Thyroid gland (tissue), 4 donors: ENCODE data around the gene PDHA1.

ENCODE experiments used
- POLR2A ChIP-seq, 2 donors: fragments of 450-650 bp; IDR thresholded peaks; one replicate each; pipeline ENCODE4 v1.6.1; 2017; ENCODE audit warnings: antibody characterized with exemption in 2 of 2, mild to moderate bottlenecking in 2 of 2, moderate library complexity in 1 of 2
- TF ChIP-seq, protein P1 (sequence below), 6 experiments: fragments of 200-600 bp in 3 of 6; fragments of 450-650 bp in 3 of 6; sonication (generic) in 3 of 6; IDR thresholded peaks; one replicate each; pipeline ENCODE4 v1.5.1; 2016 to 2019; ENCODE audit warnings: antibody characterized with exemption in 6 of 6, mild to moderate bottlenecking in 2 of 6, inconsistent platforms in 1 of 6, moderate library complexity in 1 of 6

DNA sequence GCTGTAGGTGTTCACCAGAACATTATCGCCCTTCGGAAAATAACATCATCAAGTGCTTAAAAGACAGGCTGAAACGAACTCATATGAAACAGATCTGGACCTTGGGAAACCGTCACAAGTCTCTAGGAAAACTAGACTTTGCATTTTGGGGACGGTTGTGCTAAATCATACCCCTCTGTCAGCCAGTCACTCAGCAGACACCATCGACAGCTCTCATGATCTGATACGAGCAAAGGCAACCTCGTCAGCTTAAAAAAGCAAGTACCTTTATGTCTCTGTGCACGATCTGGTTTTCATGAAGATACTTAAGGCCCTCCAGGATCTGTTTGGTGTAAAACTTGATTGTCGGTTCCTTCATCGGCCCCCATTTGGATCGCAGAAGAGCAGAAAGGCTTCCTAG, 48.4 kb downstream of the PDHA1 start:
- TF ChIP-seq, protein P1, sequence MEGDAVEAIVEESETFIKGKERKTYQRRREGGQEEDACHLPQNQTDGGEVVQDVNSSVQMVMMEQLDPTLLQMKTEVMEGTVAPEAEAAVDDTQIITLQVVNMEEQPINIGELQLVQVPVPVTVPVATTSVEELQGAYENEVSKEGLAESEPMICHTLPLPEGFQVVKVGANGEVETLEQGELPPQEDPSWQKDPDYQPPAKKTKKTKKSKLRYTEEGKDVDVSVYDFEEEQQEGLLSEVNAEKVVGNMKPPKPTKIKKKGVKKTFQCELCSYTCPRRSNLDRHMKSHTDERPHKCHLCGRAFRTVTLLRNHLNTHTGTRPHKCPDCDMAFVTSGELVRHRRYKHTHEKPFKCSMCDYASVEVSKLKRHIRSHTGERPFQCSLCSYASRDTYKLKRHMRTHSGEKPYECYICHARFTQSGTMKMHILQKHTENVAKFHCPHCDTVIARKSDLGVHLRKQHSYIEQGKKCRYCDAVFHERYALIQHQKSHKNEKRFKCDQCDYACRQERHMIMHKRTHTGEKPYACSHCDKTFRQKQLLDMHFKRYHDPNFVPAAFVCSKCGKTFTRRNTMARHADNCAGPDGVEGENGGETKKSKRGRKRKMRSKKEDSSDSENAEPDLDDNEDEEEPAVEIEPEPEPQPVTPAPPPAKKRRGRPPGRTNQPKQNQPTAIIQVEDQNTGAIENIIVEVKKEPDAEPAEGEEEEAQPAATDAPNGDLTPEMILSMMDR (IDR thresholded peaks at IDR 0.05) = no peak
- no peak for TF ChIP-seq POLR2A (IDR thresholded peaks at IDR 0.05)
